B cell (primary cell): ENCODE measurements around the gene BTRC. TPM values are rescaled to one million over a fixed set of nuclear protein-coding genes. Genes with fewer than 3 reads are reported as not detected.

Experiments
- ATAC-seq: fragments of 200-7000 bp; cut with Tn5 transposase; one replicate; pipeline ENCODE4 v1.10.0; 2021; ENCODE audit warnings: low read depth, mild to moderate bottlenecking, moderate number of reproducible peaks, moderate library complexity
- CTCF ChIA-PET: fragments of 350-600 bp; sonication (Branson Sonifier 250); formaldehyde crosslinking; loops from one replicate; lab custom pipeline; 2021; ENCODE audit warnings: antibody characterized with exemption, inconsistent platforms; lab: Charles Lee
- POLR2A ChIA-PET: fragments of 350-600 bp; sonication (Branson Sonifier 250); formaldehyde crosslinking; loops from one replicate; lab custom pipeline; 2021; ENCODE audit warnings: antibody characterized with exemption; lab: Charles Lee
- DNase-seq: peaks from one replicate; pipeline ENCODE4 v3.0.0; 2013
- H2AFZ ChIP-seq: 2 replicates; pipeline ENCODE4 v1.6.1; 2012; ENCODE audit warnings: mild to moderate bottlenecking, low read depth, low read length; ENCODE audit not compliant: insufficient read depth, poor library complexity, severe bottlenecking
- H3K27ac ChIP-seq, 2 donors: 1 replicate in 1 of 2; 2 replicates in 1 of 2; pipeline ENCODE4 v1.5.1; 2012 to 2013; ENCODE audit warnings: low read length in 2 of 2, mild to moderate bottlenecking in 2 of 2, moderate library complexity in 1 of 2
- H3K27me3 ChIP-seq, 4 experiments: fragments of 200-600 bp in 1 of 4; sonication (generic) in 1 of 4; replicated peaks in 1 of 4; 1 replicate in 2 of 4; 2 replicates in 2 of 4; pipeline versions ENCODE4 v1.6.1 to v1.7.0; 2013 to 2016; ENCODE audit warnings: low read length in 3 of 4, mild to moderate bottlenecking in 2 of 4, mixed read lengths in 1 of 4, moderate library complexity in 1 of 4; ENCODE audit not compliant: insufficient read depth in 4 of 4, control insufficient read depth in 3 of 4; ENCODE audit errors: control extremely low read depth in 1 of 4
- H3K36me3 ChIP-seq, 2 experiments: replicated peaks in 1 of 2; 1 replicate in 1 of 2; 2 replicates in 1 of 2; pipeline versions ENCODE4 v1.6.1 to v1.7.1; 2013; ENCODE audit warnings: low read length in 1 of 2; ENCODE audit not compliant: insufficient read depth in 2 of 2, control insufficient read depth in 1 of 2; ENCODE audit errors: control extremely low read depth in 1 of 2, extremely low read depth in 1 of 2
- H3K4me1 ChIP-seq, 2 donors: fragments of 200-600 bp in 1 of 2; sonication (generic) in 1 of 2; 1 replicate in 1 of 2; 2 replicates in 1 of 2; pipeline versions ENCODE4 v1.5.1 to v1.6.1; 2013 to 2017; ENCODE audit warnings: low read length in 2 of 2; ENCODE audit not compliant: control insufficient read depth in 2 of 2, insufficient read depth in 2 of 2
- H3K4me2 ChIP-seq: replicated peaks from 2 replicates; pipeline ENCODE3; 2012; ENCODE audit warnings: mild to moderate bottlenecking, low read depth, low read length; ENCODE audit not compliant: poor library complexity, severe bottlenecking
- H3K4me3 ChIP-seq, 5 experiments: fragments of 200-600 bp in 1 of 5; sonication (generic) in 1 of 5; 1 replicate in 3 of 5; 2 replicates in 2 of 5; pipeline versions ENCODE4 v1.5.1 to v1.7.0; 2011 to 2016; ENCODE audit warnings: low read length in 4 of 5, mild to moderate bottlenecking in 4 of 5, low read depth in 2 of 5, control low read depth in 1 of 5, moderate library complexity in 1 of 5; ENCODE audit not compliant: insufficient read depth in 1 of 5; ENCODE audit errors: control extremely low read depth in 1 of 5, extremely low read depth in 1 of 5
- H3K79me2 ChIP-seq: fragments of 200-600 bp; sonication (generic); one replicate; pipeline ENCODE4 v1.6.0; 2016; ENCODE audit warnings: low read length; ENCODE audit not compliant: control insufficient read depth, insufficient read depth
- H3K9ac ChIP-seq: fragments of 200-600 bp; sonication (generic); 2 replicates; pipeline ENCODE4 v1.6.1; 2017; ENCODE audit warnings: mild to moderate bottlenecking, low read length, moderate library complexity
- H3K9me3 ChIP-seq, 3 donors: one replicate each; pipeline versions ENCODE4 v1.6.1 to v1.7.1; 2013; ENCODE audit warnings: low read length in 2 of 3; ENCODE audit not compliant: control insufficient read depth in 2 of 3, insufficient read depth in 1 of 3; ENCODE audit errors: control extremely low read depth in 1 of 3
- H4K20me1 ChIP-seq: 2 replicates; pipeline ENCODE4 v1.6.0; 2012; ENCODE audit warnings: mild to moderate bottlenecking, low read length; ENCODE audit not compliant: insufficient read depth, control insufficient read depth, poor library complexity, severe bottlenecking
- H3K27ac Mint-ChIP-seq: one replicate; pipeline ENCODE4 v1.8.0; 2021; ENCODE audit warnings: mixed read lengths
- H3K27me3 Mint-ChIP-seq: one replicate; pipeline ENCODE4 v1.8.0; 2021; ENCODE audit warnings: mixed read lengths
- H3K4me1 Mint-ChIP-seq: one replicate; pipeline ENCODE4 v1.8.0; 2021; ENCODE audit warnings: mixed read lengths
- H3K4me3 Mint-ChIP-seq: one replicate; pipeline ENCODE4 v1.8.0; 2021; ENCODE audit warnings: mixed read lengths
- H3K9me3 Mint-ChIP-seq: one replicate; pipeline ENCODE4 v1.8.0; 2022; ENCODE audit warnings: mixed read lengths; ENCODE audit not compliant: insufficient read depth
- CTCF ChIP-seq: fragments of 200-600 bp; IDR thresholded peaks from one replicate; pipeline ENCODE4 v1.8.0; 2022; ENCODE audit warnings: antibody characterized with exemption, mild to moderate bottlenecking
- EZH2 ChIP-seq: IDR thresholded peaks from 2 replicates; pipeline ENCODE4 v1.6.1; 2012; ENCODE audit warnings: borderline replicate concordance, low read depth, mild to moderate bottlenecking, moderate library complexity, low read length; ENCODE audit not compliant: insufficient read depth, poor library complexity, severe bottlenecking
- WGBS: methylation state at CpG from one replicate; pipeline ENCODE4 v1.1.5; 2013; ENCODE audit warnings: missing lambda C conversion rate; ENCODE audit not compliant: insufficient coverage; 5-methylcytosine and 5-hydroxymethylcytosine counted together
- intact Hi-C: fragments of 100-400 bp; cut with micrococcal nuclease; formaldehyde crosslinking; loops from one replicate; pipeline ENCODE4 v1.10.0; 2022
- polyA plus RNA-seq: library from polyadenylated mRNA; depleted of rRNA; stranded (reverse); fragments of >200 nt; gene quantifications from 2 replicates; pipeline ENCODE4 v1.2.3, GENCODE V29; 2012
- total RNA-seq, 2 donors: library from RNA; stranded (reverse); fragments of 120-200 nt in 1 of 2; gene quantifications; 1 replicate in 1 of 2; 2 replicates in 1 of 2; pipeline versions ENCODE4 v1.2.3 to v1.2.4, GENCODE V29; 2013 to 2022

BTRC gene
- total and polyA plus RNA-seq, 2 donors (not counting 1 experiment from before 2014, with no cell fraction given) = 4.3 to 21.9 TPM

GRCh38 chr10:101595591-101596433 is 241.8 kb downstream of the BTRC start:
- POLR2A ChIA-PET = no interaction called here

More at GRCh38 chr10:101595591-101596433, 241.8 kb downstream of the BTRC start:
- Histone ChIP-seq H3K4me3 (no peak overlapping the region), H3K27me3 (no peaks in the 10 kb centered on the region), H4K20me1 (no peaks in the 10 kb centered on the region), H3K4me1 (no peaks in the 10 kb centered on the region), H3K9me3 (no peaks in the 10 kb centered on the region), H3K4me2 (no peak overlapping the region), H3K79me2 (no peaks in the 10 kb centered on the region), H3K9ac (no peak overlapping the region), H3K36me3 (no peaks in the 10 kb centered on the region), H3K27ac (no peak overlapping the region), H2AFZ (no peak overlapping the region)
- ATAC-seq = no peak
- TF ChIP-seq CTCF (no peak), EZH2 (no peak)
- H3K9me3 Mint-ChIP-seq = no peaks in the 10 kb centered on the region
- no peak overlapping the region for H3K27ac Mint-ChIP-seq
- intact Hi-C loops = no loop called here
- no peak overlapping the region for H3K4me3 Mint-ChIP-seq
- H3K4me1 Mint-ChIP-seq = no peaks in the 10 kb centered on the region
- WGBS = 97% methylated on average over 6 of the region's 13 CpGs
- H3K27me3 Mint-ChIP-seq = no peaks in the 10 kb centered on the region
- CTCF ChIA-PET = interaction anchor here (1.0 kb wide), 1 partner anchor 26 kb away, joined by 4 read pairs; no protein-coding TSS in a partner anchor
- no peak for DNase-seq
